HCT116 (cell line): ENCODE data around the gene FOXJ1. TPM values are rescaled to one million over a fixed set of nuclear protein-coding genes. Genes with fewer than 3 reads are reported as not detected.

ENCODE experiments used
- ATAC-seq: fragments of 200-7000 bp; cut with Tn5 transposase; 2 replicates; pipeline ENCODE4 v1.9.1; 2020; ENCODE audit warnings: mild to moderate bottlenecking, moderate library complexity
- BruUV-seq: library from RNA; stranded (reverse); fragments of 400-500 nt; replicated peaks from 2 replicates; lab custom pipeline; 2021; lab: Mats Ljungman, UMichigan
- CTCF ChIA-PET: fragments of 300-600 bp; sonication (Branson Sonifier 250); formaldehyde crosslinking; loops from one replicate; lab custom pipeline; 2021; ENCODE audit warnings: antibody characterized with exemption; lab: Charles Lee
- POLR2A ChIA-PET: fragments of 300-600, 350-600 bp; sonication (Branson Sonifier 250); formaldehyde crosslinking; loops from one replicate; lab custom pipeline; 2021; ENCODE audit warnings: antibody characterized with exemption; lab: Charles Lee
- RAD21 ChIA-PET, 2 experiments: fragments of 300-600 bp; sonication (Branson Sonifier 250); formaldehyde crosslinking; loops; one replicate each; lab custom pipeline; 2023; ENCODE audit warnings: low total read pairs in 2 of 2; ENCODE audit not compliant: uncharacterized antibody in 2 of 2, unreplicated experiment in 2 of 2, low non-redundant PET in 1 of 2; lab: Charles Lee
- DNase-seq: peaks from one replicate; pipeline ENCODE4 v3.0.0-alpha.2; 2010; ENCODE audit warnings: low read depth, low spot score
- H2AFZ ChIP-seq: fragments of 200-600 bp; shearing (Covaris generic), sonication (generic); 2 replicates; pipeline ENCODE4 v1.6.1; 2017; ENCODE audit warnings: low read depth, mixed run types, mixed read lengths, antibody characterized with exemption, low read length; ENCODE audit not compliant: poor library complexity, severe bottlenecking
- H3K27ac ChIP-seq: 2 replicates; pipeline ENCODE4 v1.5.1; 2012; ENCODE audit warnings: low read depth, low read length
- H3K27me3 ChIP-seq: fragments of 200-600 bp; sonication (generic); 2 replicates; pipeline ENCODE4 v1.6.1; 2016; ENCODE audit warnings: mixed run types, low read length, mixed read lengths; ENCODE audit not compliant: insufficient read depth
- H3K36me3 ChIP-seq, 2 experiments: fragments of 200-500 bp in 1 of 2; fragments of 200-600 bp in 1 of 2; sonication (Bioruptor generic) in 1 of 2; sonication (generic) in 1 of 2; 2 replicates each; pipeline versions ENCODE4 v1.5.1 to v1.6.1; 2014 to 2016; ENCODE audit warnings: low read length in 2 of 2, inconsistent platforms in 1 of 2, mixed read lengths in 1 of 2, mixed run types in 1 of 2; ENCODE audit not compliant: insufficient read depth in 2 of 2, control insufficient read depth in 1 of 2
- H3K4me1 ChIP-seq, 2 experiments: fragments of 200-600 bp in 1 of 2; sonication (generic) in 1 of 2; 2 replicates each; pipeline versions ENCODE4 v1.5.1 to v1.6.1; 2012 to 2017; ENCODE audit warnings: low read length in 2 of 2, inconsistent platforms in 1 of 2, mild to moderate bottlenecking in 1 of 2, mixed read lengths in 1 of 2, mixed run types in 1 of 2, moderate library complexity in 1 of 2; ENCODE audit not compliant: insufficient read depth in 2 of 2, control insufficient read depth in 1 of 2
- H3K4me2 ChIP-seq: fragments of 200-600 bp; sonication (generic); 2 replicates; pipeline ENCODE4 v1.6.1; 2017; ENCODE audit warnings: mixed run types, low read length, mixed read lengths
- H3K4me3 ChIP-seq, 2 experiments: fragments of 200-600 bp in 1 of 2; sonication (generic) in 1 of 2; replicated peaks in 1 of 2; 2 replicates each; pipeline ENCODE4 v1.5.1; 2011 to 2016; ENCODE audit warnings: low read length in 2 of 2, control low read depth in 1 of 2, low read depth in 1 of 2, mild to moderate bottlenecking in 1 of 2, mixed read lengths in 1 of 2, mixed run types in 1 of 2
- H3K79me2 ChIP-seq: fragments of 200-600 bp; sonication (generic); 2 replicates; pipeline ENCODE4 v1.6.1; 2017; ENCODE audit warnings: mild to moderate bottlenecking, mixed run types, low read length, moderate library complexity, mixed read lengths; ENCODE audit not compliant: insufficient read depth
- H3K9ac ChIP-seq: fragments of 200-600 bp; sonication (generic); 2 replicates; pipeline ENCODE4 v1.6.1; 2016; ENCODE audit warnings: low read length, mixed read lengths
- H3K9me2 ChIP-seq: fragments of 200-600 bp; sonication (generic), shearing (Covaris generic); 2 replicates; pipeline ENCODE4 v1.6.1; 2017; ENCODE audit warnings: mixed run types, mild to moderate bottlenecking, moderate library complexity; ENCODE audit not compliant: insufficient read depth
- H3K9me3 ChIP-seq, 2 experiments: fragments of 200-500 bp in 1 of 2; fragments of 200-600 bp in 1 of 2; sonication (Bioruptor generic) in 1 of 2; sonication (generic) in 1 of 2; 2 replicates each; pipeline ENCODE4 v1.6.1; 2014 to 2017; ENCODE audit warnings: low read length in 2 of 2, mixed read lengths in 2 of 2, inconsistent platforms in 1 of 2, low read depth in 1 of 2, mild to moderate bottlenecking in 1 of 2, mixed run types in 1 of 2, moderate library complexity in 1 of 2; ENCODE audit not compliant: control insufficient read depth in 1 of 2, insufficient read depth in 1 of 2
- H4K20me1 ChIP-seq: fragments of 200-600 bp; sonication (generic), shearing (Covaris generic); 2 replicates; pipeline ENCODE4 v1.6.1; 2017; ENCODE audit warnings: mixed run types, mild to moderate bottlenecking, moderate library complexity; ENCODE audit not compliant: insufficient read depth
- CBX3 ChIP-seq: IDR thresholded peaks from 2 replicates; pipeline ENCODE4 v1.6.1; 2012; ENCODE audit warnings: low read depth
- CEBPB ChIP-seq: IDR thresholded peaks from 2 replicates; pipeline ENCODE4 v1.6.1; 2012; ENCODE audit warnings: low read depth
- EZH2phosphoT487 ChIP-seq: fragments of 200-600 bp; IDR thresholded peaks from 2 replicates; pipeline ENCODE4 v1.6.1; 2018; ENCODE audit warnings: antibody characterized with exemption, borderline replicate concordance
- FOSL1 ChIP-seq: IDR thresholded peaks from 2 replicates; pipeline ENCODE4 v1.6.1; 2012; ENCODE audit warnings: low read depth
- JUND ChIP-seq: IDR thresholded peaks from 2 replicates; pipeline ENCODE4 v1.6.1; 2012
- POLR2A ChIP-seq: IDR thresholded peaks from 2 replicates; pipeline ENCODE4 v1.7.0; 2011; ENCODE audit warnings: borderline replicate concordance; ENCODE audit not compliant: insufficient read depth, insufficient read length; ENCODE audit errors: extremely low read depth
- POLR2AphosphoS5 ChIP-seq: IDR thresholded peaks from 2 replicates; pipeline ENCODE4 v1.6.1; 2011; ENCODE audit warnings: mild to moderate bottlenecking, low read depth, low read length, moderate library complexity
- YY1 ChIP-seq: IDR thresholded peaks from 2 replicates; pipeline ENCODE4 v1.6.1; 2011; ENCODE audit warnings: low read length, low read depth, moderate library complexity, mild to moderate bottlenecking; ENCODE audit not compliant: insufficient replicate concordance; ENCODE audit errors: extremely low read depth
- ZNF274 ChIP-seq: fragments of 200-500 bp; sonication (Bioruptor generic); IDR thresholded peaks from 2 replicates; pipeline ENCODE4 v1.6.1; 2014; ENCODE audit warnings: mild to moderate bottlenecking, low read depth, low read length, inconsistent platforms
- intact Hi-C: fragments of 100-400 bp; cut with micrococcal nuclease; formaldehyde crosslinking; loops from 2 replicates; pipeline ENCODE4 v1.10.0; 2022
- total RNA-seq: library from RNA; stranded (reverse); gene quantifications from one replicate; pipeline ENCODE4 v1.2.1, GENCODE V29; 2021; ENCODE audit not compliant: unreplicated experiment
- TF ChIP-seq, protein P1 (sequence below): IDR thresholded peaks from 2 replicates; pipeline ENCODE4 v1.6.1; 2012
- TF ChIP-seq, protein P2 (sequence below): IDR thresholded peaks from 2 replicates; pipeline ENCODE4 v1.6.1; 2011; ENCODE audit warnings: mild to moderate bottlenecking, low read length, moderate library complexity; ENCODE audit not compliant: insufficient replicate concordance; ENCODE audit errors: extremely low read depth

FOXJ1 gene
- total RNA-seq, 1 experiment from 2014 or later = 0.61 TPM

DNA sequence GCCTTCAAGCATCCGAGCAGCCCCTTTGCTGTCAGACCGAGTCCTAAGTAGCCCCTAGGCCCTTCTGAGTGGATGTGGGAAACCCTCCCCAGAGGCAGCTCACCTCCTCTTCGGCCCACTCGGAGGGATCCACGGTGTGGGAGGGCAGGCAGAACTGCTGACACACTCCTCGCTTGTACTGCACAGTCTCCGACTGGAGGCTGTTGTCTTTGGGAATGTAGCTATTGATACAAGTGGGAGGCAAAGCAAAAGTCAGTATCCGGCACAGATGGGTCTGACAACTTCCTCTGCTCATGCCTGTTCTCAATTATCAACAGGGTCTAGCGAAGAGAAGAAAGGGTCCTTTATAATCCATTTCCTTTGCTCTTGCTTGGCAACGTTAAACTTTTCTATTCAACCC lies 25.9 kb upstream of the FOXJ1 start:
- Histone ChIP-seq H2AFZ (no peak overlapping the region), H3K4me3 (no peak overlapping the region), H3K9ac (no peak overlapping the region), H3K36me3 (no peaks in the 10 kb centered on the region), H4K20me1 (no peaks in the 10 kb centered on the region), H3K9me3 (no peaks in the 10 kb centered on the region), H3K79me2 (no peaks in the 10 kb centered on the region), H3K9me2 (no peaks in the 10 kb centered on the region), H3K27ac (no peak overlapping the region), H3K4me1 (no peaks in the 10 kb centered on the region), H3K4me2 (no peak overlapping the region), H3K27me3 (no peaks in the 10 kb centered on the region)
- DNase-seq (no peak), ATAC-seq (no peak)
- CTCF ChIA-PET = interaction anchor here (1.1 to 1.9 kb wide), 2 partner anchors 15 to 113 kb away, joined by 3 to 7 read pairs; no protein-coding TSS in a partner anchor
- TF ChIP-seq CEBPB = no peak
- no peak for TF ChIP-seq ZNF274
- TF ChIP-seq, protein P1, sequence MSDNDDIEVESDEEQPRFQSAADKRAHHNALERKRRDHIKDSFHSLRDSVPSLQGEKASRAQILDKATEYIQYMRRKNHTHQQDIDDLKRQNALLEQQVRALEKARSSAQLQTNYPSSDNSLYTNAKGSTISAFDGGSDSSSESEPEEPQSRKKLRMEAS = no peak
- TF ChIP-seq POLR2A = no peak
- no peak for TF ChIP-seq JUND
- no peak for TF ChIP-seq YY1
- no peak for TF ChIP-seq CBX3
- no peak for TF ChIP-seq POLR2AphosphoS5
- no peak for TF ChIP-seq EZH2phosphoT487
- TF ChIP-seq FOSL1 = no peak
- TF ChIP-seq, protein P2, sequence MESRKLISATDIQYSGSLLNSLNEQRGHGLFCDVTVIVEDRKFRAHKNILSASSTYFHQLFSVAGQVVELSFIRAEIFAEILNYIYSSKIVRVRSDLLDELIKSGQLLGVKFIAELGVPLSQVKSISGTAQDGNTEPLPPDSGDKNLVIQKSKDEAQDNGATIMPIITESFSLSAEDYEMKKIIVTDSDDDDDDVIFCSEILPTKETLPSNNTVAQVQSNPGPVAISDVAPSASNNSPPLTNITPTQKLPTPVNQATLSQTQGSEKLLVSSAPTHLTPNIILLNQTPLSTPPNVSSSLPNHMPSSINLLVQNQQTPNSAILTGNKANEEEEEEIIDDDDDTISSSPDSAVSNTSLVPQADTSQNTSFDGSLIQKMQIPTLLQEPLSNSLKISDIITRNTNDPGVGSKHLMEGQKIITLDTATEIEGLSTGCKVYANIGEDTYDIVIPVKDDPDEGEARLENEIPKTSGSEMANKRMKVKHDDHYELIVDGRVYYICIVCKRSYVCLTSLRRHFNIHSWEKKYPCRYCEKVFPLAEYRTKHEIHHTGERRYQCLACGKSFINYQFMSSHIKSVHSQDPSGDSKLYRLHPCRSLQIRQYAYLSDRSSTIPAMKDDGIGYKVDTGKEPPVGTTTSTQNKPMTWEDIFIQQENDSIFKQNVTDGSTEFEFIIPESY = no peak
- RAD21 ChIA-PET = no interaction called here
- no TSS peak for BruUV-seq
- intact Hi-C loops = no loop called here
- POLR2A ChIA-PET = no interaction called here
